ENCODE measurements around the gene GABRB2.
"Not testable (repeated sequence)": the region's sequence is repeated elsewhere in the genome, so short reads cannot be mapped to it uniquely, and the experiment has no call there.

The GABRB2 gene

DNA sequence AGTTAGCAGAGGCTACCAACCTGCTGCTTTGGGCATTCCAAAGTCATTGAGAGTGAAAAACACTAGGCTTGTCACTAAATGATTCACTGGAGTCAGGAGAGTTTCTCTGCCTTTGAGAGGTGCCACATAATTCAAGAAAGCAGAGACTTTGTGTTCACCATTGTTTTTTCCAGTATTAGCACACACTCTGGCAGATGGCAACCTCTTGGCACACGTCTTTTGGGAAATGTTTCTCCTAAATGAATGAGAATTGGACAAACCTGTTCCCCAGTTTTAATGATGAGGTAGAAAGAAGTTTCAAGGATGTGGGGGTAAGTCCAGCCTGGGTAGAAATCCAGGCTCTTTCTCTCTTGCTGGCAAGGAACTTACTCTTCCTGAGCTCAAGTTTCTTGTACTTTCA, 259.1 kb downstream of the GABRB2 start:
- DNase-seq = no peak

DNA sequence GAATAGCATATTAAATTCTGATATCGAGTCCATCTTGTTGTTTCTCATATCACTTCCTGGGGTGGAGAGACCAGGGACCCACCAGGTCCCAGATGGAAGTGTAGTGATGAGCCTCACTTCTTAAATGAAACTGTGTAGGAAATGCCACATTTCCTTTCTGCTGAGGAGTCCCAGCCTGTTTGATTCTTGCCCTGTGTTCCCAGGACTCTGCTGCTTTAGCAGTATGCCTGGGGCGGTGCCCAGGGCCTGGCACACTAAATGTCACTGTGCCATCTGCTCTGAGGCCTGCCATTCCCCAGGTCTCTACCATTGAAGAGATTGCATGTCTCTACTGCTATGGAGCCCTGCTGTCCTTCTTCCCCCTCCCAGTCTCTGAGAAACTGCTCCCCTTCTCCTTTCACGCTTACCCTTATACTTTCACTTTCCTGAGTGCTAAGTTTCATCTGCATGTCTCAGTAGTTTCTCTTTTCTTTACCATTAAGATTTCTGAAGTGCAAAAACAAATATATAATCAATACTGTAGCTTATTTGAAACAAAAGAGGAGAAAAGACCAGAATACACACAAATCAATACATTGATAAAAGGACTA, 260.4 kb downstream of the GABRB2 start:
- no peak for DNase-seq

DNA sequence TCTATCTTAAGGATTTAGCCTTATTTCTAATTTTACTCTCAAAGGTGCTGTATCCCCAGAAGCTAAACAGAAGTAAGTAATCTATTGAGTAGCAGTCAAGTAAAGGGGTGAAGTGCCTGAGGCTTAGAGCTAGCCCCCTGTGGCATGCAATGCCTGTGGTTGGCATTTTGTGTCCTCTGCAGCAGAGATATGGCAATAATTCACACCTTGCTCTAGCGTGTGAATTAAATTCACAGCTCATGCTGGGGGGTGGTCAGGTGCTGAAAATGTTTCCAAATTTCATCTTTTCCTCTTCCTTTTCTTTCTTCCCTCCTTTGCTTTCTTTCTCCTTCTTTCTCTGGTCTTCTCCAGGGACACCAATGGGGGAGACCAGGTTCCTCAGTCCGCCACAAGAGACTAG, 262.1 kb downstream of the GABRB2 start:
- no peak for DNase-seq

DNA sequence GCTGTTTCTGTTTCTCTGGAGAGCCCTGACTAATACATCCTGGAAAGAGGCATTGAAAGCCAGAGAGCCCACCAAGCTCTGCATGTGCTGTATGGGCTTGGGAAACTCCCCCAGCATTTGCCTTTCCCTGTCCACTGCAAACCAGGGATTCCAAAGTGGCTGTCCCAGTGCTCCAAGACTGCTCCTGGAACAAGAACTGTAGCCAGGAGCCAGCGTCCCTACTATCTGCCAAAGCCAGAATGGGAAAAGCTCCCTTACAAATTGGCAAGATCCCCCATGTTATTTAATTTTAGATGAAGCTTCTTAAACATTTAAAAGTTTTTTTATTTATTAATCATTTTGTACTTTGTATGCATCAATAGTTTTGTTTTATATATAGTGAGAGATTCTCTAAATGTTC, 263.2 kb downstream of the GABRB2 start:
- DNase-seq = no peak

DNA sequence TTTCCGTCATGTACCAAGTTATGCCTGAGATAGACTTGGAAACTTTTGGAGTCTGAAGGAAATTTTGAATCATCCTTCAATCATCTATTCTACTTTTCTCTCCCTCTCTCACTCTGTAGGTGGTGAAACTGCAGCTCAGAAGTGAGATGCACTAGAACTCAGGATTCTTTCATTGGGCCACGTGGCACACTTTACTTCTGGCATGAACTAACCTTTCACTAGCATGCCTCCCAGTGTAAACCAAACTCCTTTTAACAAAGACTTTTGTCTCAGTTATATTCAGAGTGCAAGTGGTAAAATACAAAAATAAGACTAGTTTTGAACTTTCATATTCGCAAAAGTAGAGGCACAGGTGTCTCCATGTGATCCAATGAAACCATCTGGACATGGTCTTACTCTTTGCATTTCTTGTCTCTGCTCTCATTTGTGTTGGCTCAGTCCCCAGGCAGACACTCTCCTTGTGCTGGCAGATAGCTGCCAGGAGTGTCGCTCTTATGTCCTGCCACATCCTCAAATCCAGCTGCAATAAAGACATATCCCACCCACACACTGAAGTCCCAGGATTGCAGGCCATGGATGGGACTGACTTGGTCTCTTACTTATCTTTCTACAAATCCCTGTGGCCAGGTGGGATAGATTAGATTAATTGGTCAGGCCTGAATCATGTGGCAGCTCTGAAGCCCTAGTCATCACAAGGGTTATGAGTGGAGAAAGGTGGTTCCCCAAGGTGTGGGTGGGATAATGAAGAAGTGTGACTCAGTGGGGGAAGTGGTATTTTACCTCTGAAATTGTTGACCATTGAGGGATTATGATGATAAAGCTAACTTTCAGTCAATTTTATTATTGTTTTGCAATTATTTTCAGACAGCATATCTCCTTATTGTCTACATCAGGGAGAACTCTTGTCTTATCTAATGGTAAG, 267.5 kb downstream of the GABRB2 start:
- no peak for DNase-seq

DNA sequence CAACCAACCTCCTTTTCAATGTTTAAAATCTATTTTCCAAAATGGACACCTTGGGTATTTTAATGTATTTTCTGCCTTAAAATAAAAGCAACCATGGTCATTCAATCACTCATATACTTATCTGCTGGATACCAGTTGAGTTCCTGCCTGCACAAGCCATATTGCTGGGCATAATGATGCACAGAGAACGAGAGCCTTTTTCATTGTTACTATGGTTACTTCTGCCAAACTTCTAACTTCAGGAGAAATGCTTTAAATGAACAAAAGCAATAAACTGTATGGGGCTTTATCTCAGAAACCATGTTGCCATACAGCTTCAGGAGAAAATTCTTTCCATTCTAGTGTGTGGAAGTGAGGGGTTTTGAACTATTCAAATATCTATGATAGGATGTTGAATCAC, 269.5 kb downstream of the GABRB2 start:
- no peak for DNase-seq

DNA sequence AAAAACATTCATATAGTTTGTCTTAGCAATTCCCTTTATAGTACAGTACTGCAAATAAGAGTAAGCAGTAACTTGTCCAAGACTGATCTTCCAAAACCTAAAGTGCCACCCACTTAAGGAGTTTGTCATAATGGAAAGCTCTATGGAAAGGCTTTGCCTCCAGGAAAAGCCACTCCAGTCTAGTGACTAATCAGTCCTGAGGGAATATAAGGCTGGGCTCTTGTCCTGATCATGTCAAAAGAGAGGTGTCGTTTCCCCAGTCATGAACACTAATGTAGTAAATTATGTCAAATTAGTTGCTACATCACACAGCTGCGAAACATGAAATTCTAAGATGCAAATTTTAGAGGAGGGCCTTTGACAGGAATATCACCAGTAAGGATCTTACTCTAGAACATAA, 271.6 kb downstream of the GABRB2 start:
- DNase-seq = no peak

DNA sequence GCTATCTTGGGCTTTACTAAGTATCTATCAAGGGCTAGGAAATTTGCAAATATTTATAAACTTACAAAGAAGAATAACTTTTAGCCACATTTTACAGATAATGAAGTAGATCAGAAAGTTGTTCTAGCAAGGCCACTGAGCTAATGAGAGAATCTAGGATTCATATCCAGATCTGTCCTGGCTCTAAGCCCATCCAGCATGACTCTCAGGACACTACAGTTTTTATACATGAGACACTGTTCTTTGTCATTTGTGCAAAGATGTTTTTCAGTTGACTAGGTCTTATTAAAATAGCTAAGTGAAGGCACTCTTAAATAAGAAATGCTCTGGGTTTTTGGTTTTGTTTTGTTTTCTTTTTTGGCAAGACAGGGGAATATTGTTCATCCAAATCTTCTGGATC, 273.1 kb downstream of the GABRB2 start:
- no peak for DNase-seq

DNA sequence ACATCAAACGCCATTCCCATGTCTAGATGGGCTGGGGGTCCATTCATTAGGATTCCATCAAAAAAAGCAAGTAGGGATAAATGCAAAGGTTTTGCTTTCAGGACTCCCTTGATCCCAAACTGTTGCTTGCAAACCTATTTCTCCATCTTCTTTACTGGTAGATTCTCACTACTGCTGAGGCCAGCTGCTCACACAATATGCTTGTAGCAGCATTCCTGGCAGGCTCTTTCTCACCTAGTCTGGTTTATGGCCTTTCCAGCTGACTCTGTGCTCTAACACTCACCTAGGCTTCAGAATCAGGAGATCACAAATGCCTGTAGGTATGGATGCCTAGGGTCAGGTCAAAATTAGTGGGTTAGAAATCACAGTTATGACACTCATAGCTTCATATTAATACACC, 274.7 kb downstream of the GABRB2 start:
- no peak for DNase-seq

DNA sequence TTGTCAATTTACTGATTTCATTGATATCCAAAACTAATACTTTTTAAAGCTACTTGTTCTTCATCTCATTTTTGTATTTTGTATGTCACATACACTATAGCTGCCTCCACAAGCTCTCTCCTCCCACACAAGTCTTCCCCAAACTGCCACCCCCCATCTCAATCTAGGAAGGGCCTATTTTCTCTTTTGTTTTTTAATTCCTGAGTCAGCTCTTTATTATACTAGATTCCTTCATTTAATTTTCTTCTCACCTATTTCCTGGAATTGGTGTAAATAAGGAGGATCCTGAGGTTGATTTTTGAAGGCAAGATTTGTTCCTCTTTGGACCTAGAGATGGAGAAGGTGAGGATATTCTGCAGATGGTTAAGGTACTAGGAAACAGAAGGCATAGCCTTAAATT, 277.4 kb downstream of the GABRB2 start:
- no peak for DNase-seq

DNA sequence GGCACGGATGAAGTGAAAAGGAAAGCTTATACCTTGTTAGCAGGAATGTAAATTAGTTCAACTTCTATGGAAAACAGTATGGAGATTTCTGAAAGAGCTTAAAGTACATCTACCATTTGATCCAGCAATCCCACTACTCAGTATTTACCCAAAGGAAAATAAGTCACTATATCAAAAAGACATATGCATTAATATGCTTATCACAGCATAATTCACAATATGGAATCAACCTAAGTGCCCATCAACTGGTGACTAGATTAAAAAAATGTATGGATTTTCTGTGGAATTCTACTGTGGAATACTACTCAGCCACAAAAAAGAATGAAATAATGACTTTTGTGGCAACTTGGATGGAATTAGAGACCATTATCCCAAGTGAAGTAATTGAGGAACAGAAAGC, 279.6 kb downstream of the GABRB2 start:
- no peak for DNase-seq

DNA sequence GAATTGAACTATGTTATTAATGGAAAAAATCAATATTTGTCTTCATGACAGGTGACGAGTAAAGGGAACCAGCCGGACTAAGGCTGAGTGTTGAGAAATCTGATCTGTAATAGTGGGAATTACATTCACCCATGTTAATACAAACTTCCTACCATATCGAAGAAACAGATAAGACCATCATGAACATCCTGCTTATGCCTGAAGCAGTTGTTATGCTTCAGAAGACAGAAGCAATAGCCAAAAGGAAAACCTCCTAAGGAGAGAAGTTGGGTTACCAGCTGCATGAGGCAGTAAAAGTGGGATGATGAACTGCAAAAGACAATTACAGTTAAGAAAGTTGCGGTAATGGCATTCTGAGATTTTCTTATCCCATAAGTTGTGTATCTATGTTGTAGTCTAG, 281.5 kb downstream of the GABRB2 start:
- DNase-seq = no peak

DNA sequence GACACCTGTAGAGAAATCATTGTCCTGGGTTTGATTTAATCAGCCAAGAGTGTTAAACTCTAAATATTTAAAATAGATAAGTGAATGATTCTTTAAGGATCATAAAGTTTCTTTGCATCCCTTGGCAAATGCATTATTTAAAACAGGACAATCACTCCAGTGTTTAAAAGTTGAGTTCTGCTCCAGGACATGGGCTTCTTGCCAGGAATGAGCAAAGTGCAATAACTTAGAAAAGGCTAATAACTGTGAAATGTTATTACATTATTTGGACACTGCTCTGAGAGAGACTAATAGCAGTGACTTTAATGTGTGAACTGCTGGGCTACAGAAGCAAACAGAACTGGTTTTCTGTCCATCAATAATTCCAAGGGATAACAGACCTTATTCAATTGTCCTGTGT, 283.3 kb downstream of the GABRB2 start:
- no peak for DNase-seq

DNA sequence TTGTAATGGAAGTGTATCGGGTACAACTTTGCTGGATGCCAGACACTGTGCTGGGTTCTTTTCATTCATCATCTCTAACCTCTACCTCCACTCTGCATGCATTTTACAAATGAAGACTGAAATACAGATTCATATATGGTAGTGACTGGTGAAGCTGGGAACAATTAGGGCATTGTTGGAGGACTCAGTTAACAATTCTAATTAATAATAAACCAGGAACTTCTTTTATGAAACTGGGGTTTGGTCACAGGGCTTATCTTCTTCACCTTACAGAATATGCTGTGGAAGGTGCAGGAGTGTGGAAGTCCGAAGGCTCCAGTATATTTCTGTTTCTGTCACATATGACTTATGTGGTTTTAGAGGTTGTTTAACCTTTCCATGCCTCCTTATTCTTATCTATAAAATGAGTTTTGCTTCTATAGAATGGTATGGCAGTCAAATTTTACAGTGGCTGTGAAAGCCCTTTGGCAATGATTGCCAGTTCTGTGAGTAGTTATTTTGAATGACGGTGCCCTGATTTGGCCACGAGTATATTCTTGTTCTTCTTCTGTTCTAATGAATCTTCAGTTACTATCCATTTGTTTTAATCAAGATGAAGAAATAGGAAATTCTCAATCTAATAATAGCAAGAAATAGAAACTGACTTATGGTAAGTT, 284.7 kb downstream of the GABRB2 start:
- DNase-seq = no peak

DNA sequence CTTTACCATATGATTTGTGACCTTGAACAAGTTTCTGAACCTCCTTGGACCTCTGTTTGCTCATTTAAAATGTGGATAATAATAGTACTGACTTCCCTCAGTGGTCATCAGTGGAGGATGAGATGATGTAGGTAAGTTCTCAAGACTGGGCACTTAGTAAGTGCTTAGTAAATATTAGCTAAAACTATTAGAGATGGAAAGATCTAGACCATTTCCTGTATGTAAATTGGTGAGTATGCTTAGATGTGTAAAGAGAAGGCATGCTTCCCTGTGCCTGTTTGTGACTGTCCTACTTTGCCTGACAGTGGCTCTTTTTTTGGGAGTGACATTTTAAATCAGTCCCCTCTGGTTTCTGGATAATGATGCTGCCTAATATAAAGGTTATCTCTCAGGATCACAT, 288.1 kb downstream of the GABRB2 start:
- no peak for DNase-seq

DNA sequence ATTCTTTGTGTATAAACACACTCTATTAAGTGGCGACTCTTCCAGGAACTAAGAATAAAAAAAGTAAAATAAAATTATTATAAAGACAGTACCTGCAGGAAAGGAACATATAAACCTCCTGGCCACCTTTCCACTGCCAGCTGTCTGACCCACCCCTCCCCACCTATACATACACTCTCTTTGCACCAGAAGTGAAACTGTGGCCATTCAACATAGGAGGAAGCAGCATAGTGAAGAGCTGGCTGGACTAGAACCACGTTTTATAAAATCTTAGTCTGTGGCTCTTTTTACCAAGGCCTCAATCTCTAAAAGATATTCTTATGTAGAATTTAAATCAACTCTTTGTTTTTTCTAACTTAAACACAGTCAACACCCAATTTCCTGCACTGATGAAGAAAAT, 289.6 kb downstream of the GABRB2 start:
- no peak for DNase-seq

DNA sequence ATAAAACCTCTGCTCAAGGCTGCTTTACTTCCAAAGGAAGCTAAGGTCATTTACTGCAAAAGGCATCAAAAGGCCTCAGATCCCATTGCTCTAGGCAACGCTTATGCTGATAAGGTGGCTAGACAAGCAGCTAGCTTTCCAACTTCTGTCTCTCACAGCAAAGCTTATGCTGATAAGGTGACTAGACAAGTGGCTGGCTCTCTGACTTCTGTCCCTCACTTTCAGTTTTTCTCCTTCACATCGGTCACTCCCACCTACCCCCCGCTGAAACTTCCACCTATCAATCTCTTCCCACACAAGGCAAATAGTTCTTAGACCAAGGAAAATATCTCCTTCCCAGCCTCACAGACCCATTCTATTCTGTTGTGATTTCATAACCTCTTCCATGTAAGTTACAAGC, 293.6 kb downstream of the GABRB2 start:
- not testable (repeated sequence) for DNase-seq

DNA sequence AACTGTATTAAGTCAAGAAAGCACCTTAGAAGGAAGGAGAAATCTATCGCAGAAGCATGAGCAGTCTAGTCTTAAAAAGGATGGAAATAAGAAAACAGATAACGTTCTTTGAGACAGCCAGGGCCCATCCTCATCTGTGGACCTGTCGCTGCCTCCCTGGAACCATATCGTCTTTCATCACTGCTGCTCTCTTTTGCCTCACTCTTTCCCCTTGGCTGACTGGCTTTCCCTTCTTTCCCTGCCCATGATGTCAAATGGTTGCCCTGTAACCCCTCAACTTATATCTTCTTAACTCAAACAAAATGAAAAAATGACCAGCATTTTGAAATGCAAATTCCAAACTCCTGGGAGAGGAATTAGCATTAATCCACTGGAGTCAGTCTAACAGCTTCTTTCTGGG, 299.8 kb downstream of the GABRB2 start:
- no peak for DNase-seq

DNA sequence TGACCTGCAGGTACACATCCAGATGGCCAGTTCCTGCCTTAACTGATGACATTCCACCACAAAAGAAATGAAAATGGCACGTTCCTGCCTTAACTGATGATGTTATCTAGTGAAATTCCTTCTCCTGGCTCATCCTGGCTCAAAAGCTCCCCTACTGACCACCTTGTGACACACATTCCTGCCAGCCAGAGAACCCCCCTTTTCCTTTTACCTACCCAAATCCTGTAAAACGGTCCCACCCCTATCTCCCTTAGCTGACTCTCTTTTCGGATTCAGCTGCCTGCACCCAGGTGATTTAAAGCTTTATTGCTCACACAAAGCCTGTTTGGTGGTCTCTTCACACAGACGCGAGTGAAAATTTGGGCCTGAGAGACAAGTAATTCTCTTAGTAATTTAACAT, 300.7 kb downstream of the GABRB2 start:
- DNase-seq = not testable (repeated sequence)
